Testis (tissue), 3 donors: ENCODE results near the gene POLR1F. TPM values are rescaled to one million over a fixed set of nuclear protein-coding genes. Genes with fewer than 3 reads are reported as not detected.

Experiments used
- DNase-seq: peaks from one replicate; pipeline ENCODE4 v3.0.0-alpha.2; 2019
- H3K27ac ChIP-seq, 2 donors: fragments of 200-600 bp; sonication (generic); one replicate each; pipeline ENCODE4 v1.5.1; 2019
- H3K27me3 ChIP-seq: fragments of 200-600 bp; sonication (generic); one replicate; pipeline ENCODE4 v1.5.1; 2019
- H3K36me3 ChIP-seq: fragments of 200-600 bp; sonication (generic); one replicate; pipeline ENCODE4 v1.5.1; 2017; ENCODE audit warnings: low read depth; ENCODE audit errors: missing control alignments
- H3K4me1 ChIP-seq: fragments of 200-600 bp; sonication (generic); one replicate; pipeline ENCODE4 v1.5.1; 2019
- H3K4me3 ChIP-seq, 2 donors: fragments of 200-600 bp; sonication (generic); one replicate each; pipeline ENCODE4 v1.5.1; 2017 to 2019
- H3K9me3 ChIP-seq: fragments of 200-600 bp; sonication (generic); one replicate; pipeline ENCODE4 v1.5.1; 2017
- CTCF ChIP-seq, 3 experiments: fragments of 450-650 bp in 2 of 3; fragments of 200-600 bp in 1 of 3; sonication (generic) in 1 of 3; IDR thresholded peaks; one replicate each; pipeline ENCODE4 v1.5.1; 2016 to 2019; ENCODE audit warnings: antibody characterized with exemption in 3 of 3, mild to moderate bottlenecking in 2 of 3, moderate library complexity in 1 of 3
- POLR2A ChIP-seq: fragments of 450-650 bp; IDR thresholded peaks from one replicate; pipeline ENCODE4 v1.6.1; 2017; ENCODE audit warnings: antibody characterized with exemption, mild to moderate bottlenecking, moderate library complexity
- WGBS, 2 donors: methylation state at CpG; one replicate each; pipeline ENCODE4 v1.1.5; 2018; 5-methylcytosine and 5-hydroxymethylcytosine counted together
- intact Hi-C: fragments of 100-400 bp; cut with DNase I; formaldehyde crosslinking; loops from one replicate; pipeline ENCODE4 v1.15.1; 2023; ENCODE audit warnings: low total_unique reads
- polyA plus RNA-seq: library from polyadenylated mRNA; stranded (reverse); fragments of 350-450 nt; fragmentation: Illumina TruSeq; extraction: RNeasy Lipid Tissue Mini Kit (QIAGEN cat#74804); gene quantifications from one replicate; pipeline ENCODE4 v1.2.3, GENCODE V29; 2014; ENCODE audit warnings: low read depth, low replicate concordance; ENCODE audit not compliant: insufficient read depth
- total RNA-seq, 2 donors: library from RNA; depleted of rRNA; stranded (reverse); fragments of >200 nt; gene quantifications; one replicate each; pipeline ENCODE4 v1.2.3, GENCODE V29; 2016

Gene POLR1F
- total and polyA plus RNA-seq, 3 donors from 2014 or later, result 8.1 to 17.6 (median 15.6) TPM

GRCh38 chr7:19681596-19681995 is 27.2 kb downstream of the POLR1F start:
- intact Hi-C loops, result no loop called here

GRCh38 chr7:19677180-19677579 is 31.7 kb downstream of the POLR1F start:
- H3K27me3 ChIP-seq, result no peaks in the 10 kb centered on the region
- no peak overlapping the region for H3K4me3 ChIP-seq
- intact Hi-C loops, result no loop called here
- peaks cover 5% of the 10 kb centered on the region for H3K4me1 ChIP-seq
- DNase-seq, result no peak
- no peaks in the 10 kb centered on the region for H3K9me3 ChIP-seq
- no peaks in the 10 kb centered on the region for H3K36me3 ChIP-seq
- no peak for TF ChIP-seq CTCF (IDR thresholded peaks at IDR 0.05)
- no peak for TF ChIP-seq POLR2A
- no peak overlapping the region for H3K27ac ChIP-seq
- 64 to 68% methylated on average over 2 of the region's 2 CpGs for WGBS, 2 donors

More at GRCh38 chr7:19681596-19681995, 27.2 kb downstream of the POLR1F start:
- H3K9me3 ChIP-seq, result no peaks in the 10 kb centered on the region
- 94 to 97% methylated on average over 5 of the region's 5 CpGs for WGBS, 2 donors
- H3K4me3 ChIP-seq, result no peak overlapping the region
- TF ChIP-seq CTCF (IDR thresholded peaks at IDR 0.05) (no peak), POLR2A (no peak)
- no peak overlapping the region for H3K27ac ChIP-seq
- H3K27me3 ChIP-seq, result no peaks in the 10 kb centered on the region
- DNase-seq, result no peak
- peaks cover 5% of the 10 kb centered on the region for H3K4me1 ChIP-seq
- H3K36me3 ChIP-seq, result no peaks in the 10 kb centered on the region

- Histone ChIP-seq H3K9me3 (no peaks in the 10 kb centered on the region), H3K4me3 (no peak overlapping the region), H3K27ac (no peak overlapping the region), H3K4me1 (peaks cover 5% of the 10 kb centered on the region), H3K27me3 (no peaks in the 10 kb centered on the region), H3K36me3 (no peaks in the 10 kb centered on the region)
- DNase-seq, result no peak
- WGBS, 2 donors, result 94 to 95% methylated on average over 1 of the region's 1 CpG
- intact Hi-C loops, result no loop called here
- TF ChIP-seq CTCF (IDR thresholded peaks at IDR 0.05) (no peak), POLR2A (no peak)
These were observed 33.0 kb downstream of the POLR1F start for GRCh38 chr7:19675816-19676215.

GRCh38 chr7:19674266-19674960 is 34.4 kb downstream of the POLR1F start:
- Histone ChIP-seq H3K4me3 (no peak overlapping the region), H3K36me3 (no peaks in the 10 kb centered on the region), H3K27ac (no peak overlapping the region), H3K9me3 (no peaks in the 10 kb centered on the region), H3K4me1 (peaks cover under 1% of the 10 kb centered on the region), H3K27me3 (no peaks in the 10 kb centered on the region)
- 91 to 92% methylated on average over 5 of the region's 5 CpGs for WGBS, 2 donors
- no peak for DNase-seq
- TF ChIP-seq CTCF (IDR thresholded peaks at IDR 0.05), result no peak
- intact Hi-C loops, result no loop called here

- WGBS, 2 donors, result 88 to 100% methylated on average over 1 of the region's 1 CpG
- Histone ChIP-seq H3K36me3 (no peaks in the 10 kb centered on the region), H3K9me3 (no peaks in the 10 kb centered on the region), H3K4me1 (no peaks in the 10 kb centered on the region), H3K27ac (no peak overlapping the region), H3K27me3 (no peaks in the 10 kb centered on the region), H3K4me3 (no peak overlapping the region)
- TF ChIP-seq CTCF (IDR thresholded peaks at IDR 0.05) (no peak), POLR2A (no peak)
- intact Hi-C loops, result no loop called here
- DNase-seq, result no peak
These were observed 38.0 kb downstream of the POLR1F start for GRCh38 chr7:19670806-19671205.
